Trophoblast cell (in vitro differentiated cells and primary cell): ENCODE results near the gene TSKU.
A peak's percentile ranks its signal among the peaks of the same experiment; 100 is the strongest.

ENCODE experiments used
- DNase-seq, 2 donors: peaks; one replicate each; pipeline ENCODE4 v3.0.0-alpha.2; 2016
- H2AFZ ChIP-seq: 2 replicates; pipeline ENCODE4 v1.6.1; 2013; ENCODE audit warnings: low read length, moderate library complexity, mild to moderate bottlenecking; ENCODE audit not compliant: insufficient read depth, poor library complexity
- H2AK5ac ChIP-seq: 2 replicates; pipeline ENCODE4 v1.6.1; 2013; ENCODE audit warnings: mild to moderate bottlenecking, low read length
- H2BK120ac ChIP-seq: 2 replicates; pipeline ENCODE4 v1.6.1; 2013; ENCODE audit warnings: low read length, mild to moderate bottlenecking, moderate library complexity; ENCODE audit not compliant: insufficient read depth, poor library complexity
- H2BK12ac ChIP-seq: 2 replicates; pipeline ENCODE4 v1.6.1; 2013; ENCODE audit warnings: mild to moderate bottlenecking, low read length, moderate library complexity
- H2BK5ac ChIP-seq: 2 replicates; pipeline ENCODE4 v1.6.1; 2013; ENCODE audit warnings: low read length, low read depth, moderate library complexity, mild to moderate bottlenecking; ENCODE audit not compliant: poor library complexity
- H3K14ac ChIP-seq: 2 replicates; pipeline ENCODE4 v1.6.1; 2013; ENCODE audit warnings: mild to moderate bottlenecking, low read length
- H3K18ac ChIP-seq: 2 replicates; pipeline ENCODE4 v1.6.1; 2013; ENCODE audit warnings: mild to moderate bottlenecking, low read length
- H3K23ac ChIP-seq: 2 replicates; pipeline ENCODE4 v1.6.1; 2013; ENCODE audit warnings: low read length
- H3K27ac ChIP-seq: 2 replicates; pipeline ENCODE4 v1.5.1; 2013; ENCODE audit warnings: low read depth, mild to moderate bottlenecking, inconsistent platforms, low read length, moderate library complexity
- H3K27me3 ChIP-seq: 2 replicates; pipeline ENCODE4 v1.6.1; 2013; ENCODE audit warnings: inconsistent platforms, mild to moderate bottlenecking, low read length, moderate library complexity; ENCODE audit not compliant: insufficient read depth
- H3K36me3 ChIP-seq, 2 experiments: 1 replicate in 1 of 2; 2 replicates in 1 of 2; pipeline ENCODE4 v1.6.1; 2013; ENCODE audit warnings: low read length in 2 of 2, mild to moderate bottlenecking in 2 of 2, moderate library complexity in 1 of 2; ENCODE audit not compliant: insufficient read depth in 2 of 2, control insufficient read depth in 1 of 2
- H3K4ac ChIP-seq: 2 replicates; pipeline ENCODE4 v1.6.1; 2013; ENCODE audit warnings: low read depth, mild to moderate bottlenecking, low read length, moderate library complexity
- H3K4me1 ChIP-seq, 2 experiments: 1 replicate in 1 of 2; 2 replicates in 1 of 2; pipeline ENCODE4 v1.6.1; 2013; ENCODE audit warnings: low read length in 2 of 2, mild to moderate bottlenecking in 2 of 2, moderate library complexity in 1 of 2; ENCODE audit not compliant: insufficient read depth in 2 of 2, control insufficient read depth in 1 of 2
- H3K4me2 ChIP-seq: 2 replicates; pipeline ENCODE4 v1.6.1; 2013; ENCODE audit warnings: inconsistent platforms, mild to moderate bottlenecking, low read length, moderate library complexity
- H3K4me3 ChIP-seq: 2 replicates; pipeline ENCODE4 v1.5.1; 2013; ENCODE audit warnings: mild to moderate bottlenecking, low read depth, low read length, inconsistent platforms
- H3K79me1 ChIP-seq: one replicate; pipeline ENCODE4 v1.6.1; 2013; ENCODE audit warnings: low read length
- H3K79me2 ChIP-seq: 2 replicates; pipeline ENCODE4 v1.6.1; 2013; ENCODE audit warnings: low read length, mild to moderate bottlenecking; ENCODE audit not compliant: control insufficient read depth, insufficient read depth, poor library complexity
- H3K9ac ChIP-seq: 2 replicates; pipeline ENCODE4 v1.6.1; 2013; ENCODE audit warnings: mild to moderate bottlenecking, low read length
- H3K9me3 ChIP-seq: 2 replicates; pipeline ENCODE4 v1.6.1; 2013; ENCODE audit warnings: low read depth, mild to moderate bottlenecking, control low read depth, inconsistent platforms, low read length; ENCODE audit not compliant: insufficient read depth
- H4K12ac ChIP-seq: 2 replicates; pipeline ENCODE4 v1.6.1; 2013; ENCODE audit warnings: low read depth, mild to moderate bottlenecking, low read length, moderate library complexity
- H4K8ac ChIP-seq: 2 replicates; pipeline ENCODE4 v1.6.1; 2013; ENCODE audit warnings: low read depth, mild to moderate bottlenecking, low read length, moderate library complexity
- H4K91ac ChIP-seq: one replicate; pipeline ENCODE4 v1.6.1; 2013; ENCODE audit warnings: low read depth, mild to moderate bottlenecking, low read length, moderate library complexity
- WGBS: extraction: QIAGEN DNeasy Blood & Tissue Kit; methylation state at CpG from one replicate; pipeline ENCODE4 v1.1.7; 2013; ENCODE audit warnings: missing lambda C conversion rate; ENCODE audit not compliant: insufficient read length, insufficient coverage; ENCODE audit errors: extremely low coverage; 5-methylcytosine and 5-hydroxymethylcytosine counted together

Gene TSKU

GRCh38 chr11:76843907-76844306 is 60.8 kb downstream of the TSKU start:
- no peak for DNase-seq
- Histone ChIP-seq H3K4me1 (peaks cover 6 to 12% of the 10 kb centered on the region in 2 experiments), H3K4ac (no peak overlapping the region), H3K9ac (no peak overlapping the region), H2BK5ac (no peak overlapping the region), H3K79me1 (no peaks in the 10 kb centered on the region), H3K79me2 (no peaks in the 10 kb centered on the region), H3K4me2 (no peak overlapping the region), H2AK5ac (no peak overlapping the region), H3K36me3 (no peaks in the 10 kb centered on the region), H4K91ac (no peak overlapping the region), H3K14ac (no peak overlapping the region), H4K12ac (no peak overlapping the region), H2BK120ac (no peak overlapping the region), H4K8ac (no peak overlapping the region), H2BK12ac (no peak overlapping the region), H3K27ac (no peak overlapping the region), H3K9me3 (no peaks in the 10 kb centered on the region), H3K27me3 (no peaks in the 10 kb centered on the region), H2AFZ (no peak overlapping the region), H3K18ac (no peak overlapping the region), H3K23ac (no peak overlapping the region), H3K4me3 (no peak overlapping the region)
- no CpG with 5 or more reads among the region's 3 CpGs for WGBS

- Histone ChIP-seq H3K4me2 (no peak overlapping the region), H3K79me2 (no peaks in the 10 kb centered on the region), H2BK12ac (no peak overlapping the region), H3K23ac (no peak overlapping the region), H2BK120ac (no peak overlapping the region), H3K36me3 (no peaks in the 10 kb centered on the region), H4K8ac (no peak overlapping the region), H3K27ac (no peak overlapping the region), H3K9me3 (no peaks in the 10 kb centered on the region), H4K91ac (no peak overlapping the region), H4K12ac (no peak overlapping the region), H3K4me1 (peaks cover 2 to 11% of the 10 kb centered on the region in 2 experiments), H3K79me1 (no peaks in the 10 kb centered on the region), H3K27me3 (no peaks in the 10 kb centered on the region), H2BK5ac (no peak overlapping the region), H3K18ac (no peak overlapping the region), H3K9ac (peak overlapping the region; percentile 78), H3K4ac (no peak overlapping the region), H2AK5ac (no peak overlapping the region), H2AFZ (no peak overlapping the region), H3K4me3 (no peak overlapping the region), H3K14ac (no peak overlapping the region)
- DNase-seq: no peak
- no CpG with 5 or more reads among the region's 10 CpGs for WGBS
Observed at GRCh38 chr11:76844511-76844910, 61.4 kb downstream of the TSKU start.

GRCh38 chr11:76845069-76845468 is 61.9 kb downstream of the TSKU start:
- H4K8ac ChIP-seq: no peak overlapping the region
- H2AFZ ChIP-seq: no peak overlapping the region
- no peak overlapping the region for H3K14ac ChIP-seq
- H3K18ac ChIP-seq: no peak overlapping the region
- DNase-seq: no peak
- no peak overlapping the region for H3K4me2 ChIP-seq
- H2BK120ac ChIP-seq: no peak overlapping the region
- no peaks in the 10 kb centered on the region for H3K79me2 ChIP-seq
- H3K4me3 ChIP-seq: no peak overlapping the region
- H2AK5ac ChIP-seq: no peak overlapping the region
- H3K27ac ChIP-seq: no peak overlapping the region
- no peak overlapping the region for H2BK12ac ChIP-seq
- no peak overlapping the region for H3K23ac ChIP-seq
- H3K4ac ChIP-seq: no peak overlapping the region
- H2BK5ac ChIP-seq: no peak overlapping the region
- H3K9ac ChIP-seq: no peak overlapping the region
- no peaks in the 10 kb centered on the region for H3K79me1 ChIP-seq
- H3K4me1 ChIP-seq: peaks cover 2 to 14% of the 10 kb centered on the region in 2 experiments
- no peaks in the 10 kb centered on the region for H3K9me3 ChIP-seq
- no CpG with 5 or more reads among the region's 3 CpGs for WGBS
- H4K12ac ChIP-seq: no peak overlapping the region
- no peaks in the 10 kb centered on the region for H3K36me3 ChIP-seq
- H3K27me3 ChIP-seq: no peaks in the 10 kb centered on the region
- no peak overlapping the region for H4K91ac ChIP-seq

- Histone ChIP-seq H3K4me3 (no peak overlapping the region), H3K27ac (no peak overlapping the region), H2BK12ac (no peak overlapping the region), H3K36me3 (no peaks in the 10 kb centered on the region), H3K4me1 (peaks cover 2 to 17% of the 10 kb centered on the region in 2 experiments), H3K9me3 (no peaks in the 10 kb centered on the region), H3K18ac (no peak overlapping the region), H3K4me2 (no peak overlapping the region), H3K9ac (no peak overlapping the region), H2AFZ (no peak overlapping the region), H3K23ac (no peak overlapping the region), H4K8ac (no peak overlapping the region), H2BK120ac (no peak overlapping the region), H3K27me3 (no peaks in the 10 kb centered on the region), H2BK5ac (no peak overlapping the region), H3K14ac (no peak overlapping the region), H3K79me2 (no peaks in the 10 kb centered on the region), H3K79me1 (no peaks in the 10 kb centered on the region), H2AK5ac (no peak overlapping the region), H4K91ac (no peak overlapping the region), H4K12ac (no peak overlapping the region), H3K4ac (no peak overlapping the region)
- no peak for DNase-seq
- WGBS: no CpG with 5 or more reads among the region's 3 CpGs
Observed at GRCh38 chr11:76846441-76846840, 63.3 kb downstream of the TSKU start.
